Endothelial cell of umbilical vein (primary cell): ENCODE measurements around the gene PGR. TPM values are rescaled to one million over a fixed set of nuclear protein-coding genes. Genes with fewer than 3 reads are reported as not detected.

ENCODE experiments used
- BruUV-seq: library from RNA; stranded (reverse); fragments of 400-500 nt; replicated peaks from 2 replicates; lab custom pipeline; 2021; lab: Mats Ljungman, UMichigan
- CTCF ChIA-PET: fragments of 300-600, 350-600 bp; sonication (Branson Sonifier 250); formaldehyde crosslinking; loops from one replicate; lab custom pipeline; 2021; ENCODE audit warnings: antibody characterized with exemption, inconsistent platforms; lab: Charles Lee
- POLR2A ChIA-PET: fragments of 300-600, 350-600 bp; sonication (Branson Sonifier 250); formaldehyde crosslinking; loops from one replicate; lab custom pipeline; 2021; ENCODE audit warnings: antibody characterized with exemption, inconsistent platforms; lab: Charles Lee
- DNase-seq: peaks from one replicate; pipeline ENCODE4 v3.0.0-alpha.2; 2011; ENCODE audit warnings: low read depth, low spot score
- FAIRE-seq: peaks from 2 replicates; lab custom pipeline; 2011; peaks lifted over from hg19 to GRCh38; lab: Jason Lieb, UNC
- H2AFZ ChIP-seq: 2 replicates; pipeline ENCODE4 v1.6.0; 2012; ENCODE audit warnings: low read depth, low read length, control low read depth, inconsistent platforms
- H3K27ac ChIP-seq: 2 replicates; pipeline ENCODE4 v1.5.1; 2011; ENCODE audit warnings: low read depth, mild to moderate bottlenecking, control low read depth, low read length, moderate library complexity; ENCODE audit not compliant: insufficient read depth
- H3K27me3 ChIP-seq, 2 experiments: 2 replicates each; pipeline versions ENCODE4 v1.6.0 to v1.6.1; 2011; ENCODE audit warnings: low read length in 2 of 2, mixed read lengths in 1 of 2; ENCODE audit not compliant: control insufficient read depth in 2 of 2, insufficient read depth in 2 of 2
- H3K36me3 ChIP-seq, 2 experiments: 2 replicates in 1 of 2; 3 replicates in 1 of 2; pipeline ENCODE4 v1.5.1; 2011; ENCODE audit warnings: low read length in 2 of 2, mild to moderate bottlenecking in 1 of 2, moderate library complexity in 1 of 2; ENCODE audit not compliant: control insufficient read depth in 2 of 2, insufficient read depth in 2 of 2; ENCODE audit errors: extremely low read depth in 1 of 2
- H3K4me1 ChIP-seq: 3 replicates; pipeline ENCODE4 v1.5.1; 2011; ENCODE audit warnings: mild to moderate bottlenecking, low read length; ENCODE audit not compliant: control insufficient read depth, insufficient read depth; ENCODE audit errors: extremely low read depth
- H3K4me2 ChIP-seq: 2 replicates; pipeline ENCODE4 v1.6.1; 2011; ENCODE audit warnings: low read length, control low read depth, mixed read lengths; ENCODE audit not compliant: insufficient read depth
- H3K4me3 ChIP-seq, 3 experiments: fragments of 200-600 bp in 1 of 3; sonication (generic), shearing (Covaris generic) in 1 of 3; replicated peaks in 1 of 3; 2 replicates each; pipeline ENCODE4 v1.5.1; 2011 to 2016; ENCODE audit warnings: control low read depth in 3 of 3, low read length in 3 of 3, mild to moderate bottlenecking in 2 of 3, inconsistent platforms in 1 of 3, low read depth in 1 of 3, moderate library complexity in 1 of 3; ENCODE audit not compliant: insufficient read depth in 1 of 3
- H3K79me2 ChIP-seq: 2 replicates; pipeline ENCODE4 v1.6.0; 2012; ENCODE audit warnings: low read length, inconsistent platforms; ENCODE audit not compliant: control insufficient read depth, insufficient read depth
- H3K9ac ChIP-seq: replicated peaks from 2 replicates; pipeline ENCODE3; 2011; ENCODE audit warnings: low read length, control low read depth; ENCODE audit not compliant: insufficient read depth; ENCODE audit errors: extremely low read depth
- H3K9me1 ChIP-seq: replicated peaks from 3 replicates; pipeline ENCODE4 v1.6.0; 2011; ENCODE audit warnings: mild to moderate bottlenecking, low read length; ENCODE audit not compliant: control insufficient read depth, insufficient read depth; ENCODE audit errors: extremely low read depth
- H3K9me3 ChIP-seq: replicated peaks from 2 replicates; pipeline ENCODE4 v1.5.1; 2012; ENCODE audit warnings: low read length, inconsistent platforms; ENCODE audit not compliant: control insufficient read depth, insufficient read depth
- H4K20me1 ChIP-seq: replicated peaks from 2 replicates; pipeline ENCODE3; 2011; ENCODE audit warnings: mild to moderate bottlenecking, low read length; ENCODE audit not compliant: control insufficient read depth, insufficient read depth; ENCODE audit errors: extremely low read depth
- EZH2 ChIP-seq: IDR thresholded peaks from 2 replicates; pipeline ENCODE4 v1.6.1; 2012; ENCODE audit warnings: borderline replicate concordance, low read depth, mild to moderate bottlenecking, moderate library complexity, low read length, inconsistent platforms; ENCODE audit not compliant: severe bottlenecking
- FOS ChIP-seq: IDR thresholded peaks from 2 replicates; pipeline ENCODE4 v1.6.1; 2011; ENCODE audit warnings: mild to moderate bottlenecking, low read length, moderate library complexity, borderline replicate concordance; ENCODE audit not compliant: insufficient read depth
- GATA2 ChIP-seq: IDR thresholded peaks from 2 replicates; pipeline ENCODE4 v1.7.0; 2011; ENCODE audit warnings: low read depth, mild to moderate bottlenecking, moderate library complexity, mixed read lengths, low read length; ENCODE audit not compliant: insufficient read length, insufficient read depth
- JUN ChIP-seq: IDR thresholded peaks from 2 replicates; pipeline ENCODE4 v1.6.1; 2011; ENCODE audit warnings: borderline replicate concordance, low read depth; ENCODE audit not compliant: insufficient read length, insufficient read depth
- MYC ChIP-seq: IDR thresholded peaks from one replicate; pipeline ENCODE4 v1.6.1; 2011; ENCODE audit warnings: mild to moderate bottlenecking, low read depth, low read length
- POLR2A ChIP-seq: IDR thresholded peaks from 2 replicates; pipeline ENCODE4 v1.6.1; 2012; ENCODE audit warnings: low read depth, mild to moderate bottlenecking, control low read depth, low read length
- POLR2AphosphoS5 ChIP-seq: IDR thresholded peaks from 2 replicates; pipeline ENCODE4 v1.6.1; 2012; ENCODE audit warnings: low read depth, mild to moderate bottlenecking, control low read depth, low read length, moderate library complexity; ENCODE audit not compliant: insufficient read depth
- dilution Hi-C: fragments of 300-500 bp; cut with MboI; formaldehyde crosslinking; loops from one replicate; pipeline ENCODE4 v1.15.0; 2019; ENCODE audit warnings: low sequenced_read_pairs; ENCODE audit not compliant: extremely low pct_ligation_motif_present
- intact Hi-C: fragments of 100-400 bp; cut with micrococcal nuclease; formaldehyde crosslinking; loops from one replicate; pipeline ENCODE4 v1.10.0; 2022
- polyA plus RNA-seq, 4 experiments: library from polyadenylated mRNA; depleted of rRNA in 3 of 4; stranded (reverse) in 3 of 4; unstranded in 1 of 4; fragments of >200 nt; gene quantifications; 2 replicates each; pipeline versions ENCODE4 v1.2.1 to v1.2.3, GENCODE V29; 2011 to 2012; ENCODE audit warnings: missing spikeins in 1 of 4
- total RNA-seq: library from RNA; stranded (reverse); gene quantifications from 2 replicates; pipeline ENCODE4 v1.2.3, GENCODE V29; 2021
- TF ChIP-seq, protein P1 (sequence below): IDR thresholded peaks from 2 replicates; pipeline ENCODE4 v1.6.1; 2011; ENCODE audit not compliant: insufficient read depth, insufficient read length
- TF ChIP-seq, protein P2 (sequence below), 2 donors: IDR thresholded peaks; 1 replicate in 1 of 2; 2 replicates in 1 of 2; pipeline ENCODE4 v1.5.1; 2011; ENCODE audit warnings: low read length in 2 of 2, mild to moderate bottlenecking in 2 of 2, moderate library complexity in 2 of 2, control low read depth in 1 of 2, inconsistent platforms in 1 of 2, low read depth in 1 of 2; ENCODE audit not compliant: insufficient read depth in 1 of 2; ENCODE audit errors: extremely low read depth in 1 of 2

PGR gene
- total and polyA plus RNA-seq, 2 donors (not counting 3 experiments of a cell fraction or from before 2014, with no cell fraction given): not detected

DNA sequence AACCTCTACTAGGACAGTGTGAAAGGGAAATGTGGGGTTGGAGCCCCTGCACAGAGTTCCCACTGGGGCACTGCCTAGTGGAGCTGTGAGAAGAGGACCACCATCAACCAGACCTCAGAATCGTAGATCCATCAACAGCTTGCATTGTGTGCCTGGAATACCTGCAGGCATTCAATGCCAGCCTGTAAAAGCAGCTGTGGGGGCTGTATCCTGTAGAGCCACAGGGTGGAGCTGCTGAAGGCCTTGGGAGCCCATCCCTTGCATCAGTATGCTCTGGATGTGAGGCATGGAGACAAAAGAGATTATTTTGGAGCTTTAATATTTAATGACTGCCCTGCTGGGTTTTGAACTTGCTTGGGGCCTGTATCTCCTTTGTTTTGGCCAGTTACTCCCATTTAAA, 46.3 kb downstream of the PGR start:
- POLR2A ChIA-PET: no interaction called here
- no peaks in the 10 kb centered on the region for H3K27me3 ChIP-seq
- FAIRE-seq (no peak), DNase-seq (no peak)
- CTCF ChIA-PET: no interaction called here
- no peaks in the 10 kb centered on the region for H3K9me1 ChIP-seq
- H3K4me3 ChIP-seq: no peak overlapping the region
- no peaks in the 10 kb centered on the region for H3K4me1 ChIP-seq
- H3K79me2 ChIP-seq: no peaks in the 10 kb centered on the region
- no peak overlapping the region for H3K27ac ChIP-seq
- no peak overlapping the region for H3K9ac ChIP-seq
- no peak overlapping the region for H3K4me2 ChIP-seq
- dilution Hi-C loops (no loop called here), intact Hi-C loops (no loop called here)
- no peak overlapping the region for H2AFZ ChIP-seq
- TF ChIP-seq EZH2: no peak
- no peak for TF ChIP-seq JUN
- TF ChIP-seq, protein P1, sequence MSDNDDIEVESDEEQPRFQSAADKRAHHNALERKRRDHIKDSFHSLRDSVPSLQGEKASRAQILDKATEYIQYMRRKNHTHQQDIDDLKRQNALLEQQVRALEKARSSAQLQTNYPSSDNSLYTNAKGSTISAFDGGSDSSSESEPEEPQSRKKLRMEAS: no peak
- TF ChIP-seq, protein P2, sequence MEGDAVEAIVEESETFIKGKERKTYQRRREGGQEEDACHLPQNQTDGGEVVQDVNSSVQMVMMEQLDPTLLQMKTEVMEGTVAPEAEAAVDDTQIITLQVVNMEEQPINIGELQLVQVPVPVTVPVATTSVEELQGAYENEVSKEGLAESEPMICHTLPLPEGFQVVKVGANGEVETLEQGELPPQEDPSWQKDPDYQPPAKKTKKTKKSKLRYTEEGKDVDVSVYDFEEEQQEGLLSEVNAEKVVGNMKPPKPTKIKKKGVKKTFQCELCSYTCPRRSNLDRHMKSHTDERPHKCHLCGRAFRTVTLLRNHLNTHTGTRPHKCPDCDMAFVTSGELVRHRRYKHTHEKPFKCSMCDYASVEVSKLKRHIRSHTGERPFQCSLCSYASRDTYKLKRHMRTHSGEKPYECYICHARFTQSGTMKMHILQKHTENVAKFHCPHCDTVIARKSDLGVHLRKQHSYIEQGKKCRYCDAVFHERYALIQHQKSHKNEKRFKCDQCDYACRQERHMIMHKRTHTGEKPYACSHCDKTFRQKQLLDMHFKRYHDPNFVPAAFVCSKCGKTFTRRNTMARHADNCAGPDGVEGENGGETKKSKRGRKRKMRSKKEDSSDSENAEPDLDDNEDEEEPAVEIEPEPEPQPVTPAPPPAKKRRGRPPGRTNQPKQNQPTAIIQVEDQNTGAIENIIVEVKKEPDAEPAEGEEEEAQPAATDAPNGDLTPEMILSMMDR (IDR thresholded peaks at IDR 0.05; ENCODE audit: extremely low read depth in 1 of 2, insufficient read depth in 1 of 2, low read depth in 1 of 2, low read length in 2 of 2): no peak
- no peak for TF ChIP-seq FOS
- no peak for TF ChIP-seq MYC
- H3K9me3 ChIP-seq: no peaks in the 10 kb centered on the region
- no peaks in the 10 kb centered on the region for H3K36me3 ChIP-seq
- BruUV-seq: no TSS peak
- no peaks in the 10 kb centered on the region for H4K20me1 ChIP-seq

DNA sequence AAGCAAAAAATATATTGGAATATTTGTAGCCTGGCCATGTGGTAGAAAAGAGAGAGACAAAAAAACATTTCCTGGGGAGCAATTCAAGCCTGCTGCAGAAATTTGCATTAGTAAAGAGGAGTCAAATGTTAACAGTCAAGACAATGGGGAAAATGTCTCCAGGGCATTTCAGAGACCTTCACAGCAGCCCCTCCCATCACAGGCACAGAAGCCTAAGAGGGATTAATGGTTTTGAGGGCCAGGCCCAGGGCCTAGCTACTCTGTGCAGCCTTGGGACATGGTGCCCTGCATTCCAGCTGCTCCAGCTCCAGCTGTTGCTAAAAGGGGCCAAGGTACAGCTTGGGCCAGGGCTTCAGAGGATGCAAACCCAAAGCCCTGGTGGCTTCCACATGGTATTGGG, 46.8 kb downstream of the PGR start:
- no TSS peak for BruUV-seq

More for the DNA sequence above, 46.8 kb downstream of the PGR start:
- Histone ChIP-seq H3K27me3 (no peaks in the 10 kb centered on the region), H3K36me3 (no peaks in the 10 kb centered on the region), H4K20me1 (no peaks in the 10 kb centered on the region), H3K27ac (no peak overlapping the region), H3K4me2 (no peak overlapping the region), H3K9me3 (no peaks in the 10 kb centered on the region), H3K4me3 (no peak overlapping the region), H3K4me1 (no peaks in the 10 kb centered on the region), H3K9ac (no peak overlapping the region), H3K79me2 (no peaks in the 10 kb centered on the region), H3K9me1 (no peaks in the 10 kb centered on the region), H2AFZ (no peak overlapping the region)
- POLR2A ChIA-PET: no interaction called here
- intact Hi-C loops: no loop called here
- no peak for TF ChIP-seq EZH2
- no peak for TF ChIP-seq POLR2A
- no peak for TF ChIP-seq FOS
- TF ChIP-seq POLR2AphosphoS5: no peak
- TF ChIP-seq JUN: no peak
- no peak for TF ChIP-seq GATA2
- TF ChIP-seq, protein P1: no peak
- no peak for TF ChIP-seq MYC
- TF ChIP-seq, protein P2 (IDR thresholded peaks at IDR 0.05; ENCODE audit: extremely low read depth in 1 of 2, insufficient read depth in 1 of 2, low read depth in 1 of 2, low read length in 2 of 2): no peak
- DNase-seq: no peak
- dilution Hi-C loops: no loop called here
- no peak for FAIRE-seq
- CTCF ChIA-PET: no interaction called here
